Stimulated activated CD4-positive, alpha-beta T cell treated with anti-CD3 and anti-CD28 coated beads, Interleukin-4, amount 100 ng/mL, for 24 hours (primary cell): ENCODE results near the gene IL7R.

Experiments
- DNase-seq: peaks from one replicate; pipeline ENCODE4 v3.0.0-alpha.2; 2020

IL7R gene

GRCh38 chr5:35856765-35857351 lies at the start of gene IL7R:
IL7R (plus strand) TSS chr5:35856891; CDS start chr5:35856978, 87 bp downstream.
- DNase-seq = peak; percentile 50

GRCh38 chr5:35810601-35811000 lies 46.1 kb upstream of the IL7R start:
- no peak for DNase-seq

- DNase-seq = no peak
Observed at GRCh38 chr5:35811108-35811741, 45.5 kb upstream of the IL7R start.

- DNase-seq = no peak
Observed at GRCh38 chr5:35813521-35813920, 43.2 kb upstream of the IL7R start.

GRCh38 chr5:35815089-35815936 lies 41.4 kb upstream of the IL7R start:
- DNase-seq = no peak

- no peak for DNase-seq
Observed at GRCh38 chr5:35816881-35817521, 39.7 kb upstream of the IL7R start.

- DNase-seq = no peak
Observed at GRCh38 chr5:35819026-35819425, 37.7 kb upstream of the IL7R start.

GRCh38 chr5:35819668-35820067 lies 37.0 kb upstream of the IL7R start:
- DNase-seq = no peak

- no peak for DNase-seq
Observed at GRCh38 chr5:35820735-35821134, 36.0 kb upstream of the IL7R start.

- DNase-seq = peak; percentile 68
Observed at GRCh38 chr5:35821513-35821912, 35.2 kb upstream of the IL7R start.

- no peak for DNase-seq
Observed at GRCh38 chr5:35822511-35822910, 34.2 kb upstream of the IL7R start.

GRCh38 chr5:35823347-35824098 lies 33.2 kb upstream of the IL7R start:
- no peak for DNase-seq

GRCh38 chr5:35826056-35826455 lies 30.6 kb upstream of the IL7R start:
- peak; percentile 35 for DNase-seq

- DNase-seq = peak; percentile 47
Observed at GRCh38 chr5:35826554-35826953, 30.1 kb upstream of the IL7R start.

- peak; percentile 30 for DNase-seq
Observed at GRCh38 chr5:35828082-35828598, 28.6 kb upstream of the IL7R start.

- DNase-seq = no peak
Observed at GRCh38 chr5:35830587-35830986, 26.1 kb upstream of the IL7R start.

GRCh38 chr5:35832762-35833161 lies 23.9 kb upstream of the IL7R start:
- DNase-seq = no peak

- no peak for DNase-seq
Observed at GRCh38 chr5:35833224-35833623, 23.5 kb upstream of the IL7R start.

- DNase-seq = no peak
Observed at GRCh38 chr5:35835796-35836742, 20.6 kb upstream of the IL7R start.

GRCh38 chr5:35838370-35839042 lies 18.2 kb upstream of the IL7R start:
- DNase-seq = no peak

- no peak for DNase-seq
Observed at GRCh38 chr5:35842856-35843255, 13.8 kb upstream of the IL7R start.
